GM21576 (cell line): ENCODE measurements around the gene CETN2.
"Not testable (repeated sequence)": the region's sequence is repeated elsewhere in the genome, so short reads cannot be mapped to it uniquely, and the experiment has no call there.

Source experiments
- ATAC-seq: cut with Tn5 transposase; IDR thresholded peaks from one replicate; pipeline ENCODE4 v1.9.1; 2021; ENCODE audit warnings: mild to moderate bottlenecking, moderate library complexity; ENCODE audit not compliant: unreplicated experiment

Gene CETN2

DNA sequence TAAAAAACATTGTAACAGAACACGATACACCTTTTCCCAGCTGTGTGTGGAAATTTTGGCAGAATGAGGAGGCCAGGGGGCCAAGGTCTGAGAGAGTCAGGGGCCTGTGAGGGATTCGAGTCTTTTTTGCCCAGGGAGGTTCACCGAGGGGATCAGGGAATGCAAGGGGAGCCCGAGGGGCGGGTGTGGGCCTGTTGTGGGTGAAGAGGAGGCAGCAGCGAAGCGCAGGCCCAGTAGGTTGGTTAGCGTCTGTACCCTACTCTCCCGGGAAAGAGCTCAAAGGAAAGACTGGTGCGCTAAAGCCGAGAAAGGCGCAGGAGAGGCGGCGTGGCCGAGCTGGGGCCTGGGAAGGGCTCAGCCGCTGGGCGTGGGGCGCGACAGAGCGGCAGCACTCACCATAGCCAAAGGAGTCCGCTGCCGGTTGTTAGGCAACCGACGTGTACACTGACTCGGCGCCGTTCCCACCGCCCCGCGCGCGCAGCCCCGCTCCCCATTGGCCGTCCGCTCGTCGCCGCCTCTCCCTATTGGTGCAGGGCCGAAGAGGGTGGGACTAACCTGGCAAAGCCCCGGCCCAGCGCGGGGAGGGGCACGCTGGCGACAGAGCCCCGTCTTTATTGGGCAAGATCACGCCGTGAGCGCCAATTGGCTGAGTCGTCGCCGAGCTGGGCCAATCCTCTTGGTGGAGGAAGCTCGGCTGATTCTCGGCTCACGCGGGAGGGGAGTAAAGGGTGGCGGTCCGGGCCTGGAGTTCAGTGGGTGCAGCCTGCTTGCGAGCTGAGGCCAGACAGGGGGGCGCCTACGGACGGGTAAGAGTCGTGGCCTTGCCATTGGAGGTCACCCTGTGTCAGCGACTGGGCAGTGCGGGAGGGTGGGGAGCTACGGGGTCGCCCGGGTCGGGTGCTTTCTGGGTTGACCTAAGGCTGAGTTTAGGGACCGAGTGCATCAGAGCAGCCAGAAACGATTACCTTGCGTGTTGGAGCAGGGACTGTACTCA, at the start of gene CETN2, which contains the start of gene NSDHL:
TSS of gene CETN2 (minus strand) at position 446 of the 994 bp plus-strand sequence. CDS start at position 399, 47 bp downstream.
TSS of gene NSDHL (plus strand) at position 752 of the 994 bp plus-strand sequence. CDS start 15,262 bp downstream, outside the sequence.
- peak; percentile 99 for ATAC-seq

DNA sequence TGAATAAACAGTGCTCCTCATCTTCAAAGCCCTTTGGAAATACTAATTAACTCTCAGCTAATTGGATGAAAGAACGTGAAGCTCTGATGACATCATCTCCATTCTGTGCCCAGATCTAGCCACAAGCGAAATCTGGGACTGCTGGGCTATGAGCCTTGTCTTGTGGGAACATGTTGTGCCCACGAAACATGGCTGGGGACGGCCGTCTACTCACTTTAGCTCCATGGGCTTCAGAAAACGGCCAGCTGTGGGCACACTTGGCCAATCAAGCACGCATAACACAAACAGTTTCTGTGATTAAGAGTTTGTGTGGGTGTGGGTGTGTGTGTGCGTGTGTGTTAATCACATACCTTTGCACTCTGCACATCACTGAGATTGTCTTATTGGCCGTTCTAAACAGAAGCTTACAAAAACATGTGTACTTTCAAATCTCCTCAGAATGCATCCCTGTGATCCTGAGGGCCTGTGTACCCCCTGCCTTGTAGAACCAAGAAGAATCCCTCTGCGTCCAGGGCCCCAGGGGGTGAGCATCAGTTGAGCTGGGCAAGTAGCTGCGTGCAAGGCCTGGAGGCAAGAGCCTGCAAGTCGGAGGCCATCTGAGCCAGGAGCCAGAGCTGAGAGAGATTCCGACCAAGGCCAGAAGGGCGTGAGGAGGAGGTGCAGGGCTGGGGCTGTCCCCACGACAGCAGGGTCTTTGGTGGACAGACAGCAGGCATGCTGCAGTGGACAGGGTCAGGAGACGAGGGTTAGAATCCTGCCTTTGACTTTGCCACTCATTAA, 48.6 kb upstream of the CETN2 start:
- no peak for ATAC-seq

DNA sequence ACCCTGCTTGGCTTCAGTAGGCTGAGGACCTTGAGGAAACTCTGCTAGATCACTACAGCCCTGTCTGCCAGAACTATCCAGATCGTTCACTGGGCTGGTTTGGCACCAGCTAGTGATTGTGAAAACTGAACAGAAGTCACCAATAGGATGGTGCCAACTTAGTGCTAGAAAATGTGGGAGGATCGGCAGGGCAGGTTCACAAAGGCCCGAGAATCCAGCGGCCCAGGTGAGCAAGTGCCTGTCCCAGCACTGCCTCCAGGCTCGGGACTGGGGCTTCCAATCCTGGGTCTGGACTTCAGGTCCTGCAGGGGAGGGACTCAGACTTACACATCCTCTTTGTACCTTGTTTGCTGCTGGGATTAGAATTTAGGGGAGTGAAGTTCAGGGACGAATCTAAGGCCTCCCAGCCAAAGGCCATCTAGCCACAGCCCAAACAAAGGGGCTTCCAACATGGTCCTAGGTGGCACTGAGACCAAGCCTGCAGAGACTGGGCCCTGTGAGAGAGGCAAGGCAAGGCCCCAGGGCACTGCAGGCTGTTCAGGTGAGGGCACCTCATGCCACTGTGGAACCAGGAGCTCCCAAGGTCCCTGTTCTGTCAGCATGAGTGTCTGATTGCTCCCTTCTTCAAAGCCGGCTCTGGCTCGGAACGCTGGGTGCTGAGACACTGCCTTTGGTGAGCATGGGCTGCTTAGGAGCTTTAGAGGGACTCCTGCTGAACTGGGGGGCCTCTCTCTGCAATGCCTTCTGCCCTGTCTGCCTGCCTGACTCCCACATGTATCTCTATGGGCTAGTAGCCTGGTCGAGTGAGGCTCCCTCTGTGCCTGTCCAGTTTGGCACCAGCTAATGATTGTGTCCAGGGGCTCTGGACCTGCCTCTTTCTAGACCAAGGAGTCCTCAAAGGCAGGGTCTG, 46.6 kb upstream of the CETN2 start:
- ATAC-seq = no peak

DNA sequence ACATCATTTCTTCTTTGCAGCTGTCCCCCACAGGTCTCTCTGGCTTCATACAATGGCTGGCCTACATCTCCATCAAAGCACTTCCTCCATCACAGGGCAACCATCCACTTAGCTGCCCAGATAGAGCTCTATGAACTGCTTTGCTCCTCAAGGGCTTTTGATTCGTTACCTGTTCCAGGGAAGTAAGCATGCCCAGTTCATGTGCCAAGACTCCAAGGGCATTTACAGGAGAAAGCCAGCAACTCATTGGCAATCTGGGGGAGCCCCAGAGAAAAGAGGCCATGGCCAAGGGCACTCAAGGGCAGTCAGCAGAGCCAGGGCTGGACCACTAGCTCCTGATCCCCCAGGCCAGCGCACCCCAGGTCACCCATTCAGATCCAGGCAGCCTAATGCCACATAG, 42.8 kb upstream of the CETN2 start:
- ATAC-seq = no peak

DNA sequence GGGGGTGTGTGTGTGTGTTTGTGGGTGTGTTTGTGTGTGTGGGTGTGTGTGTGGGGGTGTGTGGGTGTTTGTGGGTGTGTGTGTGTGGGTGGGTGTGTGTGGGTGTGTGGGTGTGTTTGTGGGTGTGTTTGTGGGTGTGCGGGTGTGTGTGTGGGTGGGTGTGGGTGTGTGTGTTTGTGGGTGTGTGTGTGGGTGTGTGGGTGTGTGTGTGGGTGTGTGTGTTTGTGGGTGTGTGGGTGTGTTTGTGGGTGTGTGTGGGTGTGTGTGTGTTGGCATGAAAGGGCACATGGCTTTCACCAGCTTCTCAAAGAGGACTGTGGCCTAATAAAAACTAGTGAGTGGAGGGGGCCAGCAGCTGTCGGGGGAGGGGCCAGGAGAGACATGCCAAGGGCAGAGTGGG, 42.0 kb upstream of the CETN2 start:
- ATAC-seq = no peak

DNA sequence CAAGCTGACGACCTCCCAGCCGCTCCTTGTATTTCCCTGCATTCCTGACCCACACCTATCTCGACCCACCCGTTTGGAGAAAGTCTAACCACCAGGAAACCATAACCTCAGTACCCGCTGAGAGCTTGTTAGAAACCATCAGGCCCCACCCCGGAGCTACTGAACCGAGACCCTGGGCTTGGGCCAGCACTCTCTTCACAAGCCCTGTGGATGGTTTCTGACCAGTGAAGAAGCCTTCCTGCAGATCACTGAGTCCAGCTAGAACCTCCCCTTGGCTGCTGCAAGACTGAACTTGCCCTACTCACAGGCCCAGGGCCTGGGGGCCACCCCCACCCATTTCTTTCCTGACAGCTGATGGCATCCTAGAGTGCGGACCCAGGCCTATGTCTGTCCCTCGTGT, 40.7 kb upstream of the CETN2 start:
- no peak for ATAC-seq

DNA sequence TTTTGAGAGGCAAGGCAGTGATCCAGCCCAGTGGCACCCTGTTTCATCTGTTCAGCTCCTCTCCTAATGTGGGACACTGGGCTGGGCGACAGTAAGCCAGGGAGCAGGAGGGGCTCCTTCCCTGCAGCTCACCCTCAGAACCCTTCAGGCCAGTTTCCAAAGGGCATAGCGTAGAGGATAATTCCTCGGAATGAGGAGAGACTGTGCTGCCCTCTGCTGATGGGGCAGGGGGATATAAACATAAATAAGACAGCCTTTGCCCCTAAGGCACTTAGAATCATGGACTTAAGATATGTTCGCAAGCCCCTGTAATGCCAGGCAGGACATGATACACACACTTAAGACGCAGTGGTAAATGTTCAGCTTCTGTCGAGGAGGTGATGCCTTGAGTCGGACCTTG, 39.4 kb upstream of the CETN2 start:
- no peak for ATAC-seq

DNA sequence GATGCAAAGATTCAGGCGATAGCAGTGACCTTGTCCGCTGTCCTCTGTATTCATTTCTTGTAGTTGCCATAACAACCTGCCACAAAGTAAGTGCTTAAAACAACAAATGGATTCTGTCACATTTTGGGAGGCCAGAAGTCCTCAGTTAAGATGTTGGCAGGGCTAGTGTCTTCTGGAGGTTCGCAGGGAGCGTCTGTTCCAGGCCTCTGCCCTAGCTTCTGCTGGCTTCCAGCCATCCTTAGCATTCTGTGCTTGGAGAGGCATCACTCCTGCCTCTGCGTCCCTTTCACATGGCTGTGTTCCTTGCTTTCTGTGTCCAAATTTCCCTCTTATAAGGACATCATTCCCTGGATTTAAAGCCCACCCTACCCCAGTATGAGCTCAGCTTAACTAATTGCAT, 35.8 kb upstream of the CETN2 start:
- no peak for ATAC-seq

DNA sequence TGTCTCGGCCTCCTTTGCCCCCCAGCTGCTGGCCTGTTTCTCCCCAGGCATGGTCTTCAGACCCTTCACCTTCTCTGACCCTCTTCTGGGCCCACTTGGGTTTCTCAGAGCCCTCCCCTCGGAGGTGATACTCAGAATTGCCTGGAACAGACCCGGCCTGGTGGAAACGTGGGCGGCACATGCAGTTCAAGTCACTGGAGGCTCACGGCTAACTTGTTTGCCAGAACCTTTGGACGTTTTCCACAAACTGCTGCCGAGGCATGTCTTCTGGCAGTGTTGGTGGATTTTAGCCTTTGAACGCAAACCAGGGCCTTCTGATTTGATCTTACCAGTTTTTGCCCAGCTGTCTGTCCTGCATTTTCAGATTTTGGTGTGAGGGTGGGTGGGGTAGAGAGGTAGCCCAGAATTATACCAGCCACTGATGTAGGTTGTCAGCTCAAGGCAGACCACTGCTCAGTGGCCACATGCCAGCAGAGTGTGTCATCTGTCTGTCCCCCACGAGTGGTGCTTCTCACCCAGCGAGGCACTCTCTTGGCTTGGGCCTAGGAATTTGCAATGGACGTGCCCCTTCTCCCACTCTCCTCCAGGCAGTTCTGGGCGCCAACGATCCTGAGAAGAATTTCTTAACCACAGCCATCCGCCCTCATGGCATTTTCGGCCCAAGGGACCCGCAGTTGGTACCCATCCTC, 34.8 kb upstream of the CETN2 start:
- ATAC-seq = no peak

DNA sequence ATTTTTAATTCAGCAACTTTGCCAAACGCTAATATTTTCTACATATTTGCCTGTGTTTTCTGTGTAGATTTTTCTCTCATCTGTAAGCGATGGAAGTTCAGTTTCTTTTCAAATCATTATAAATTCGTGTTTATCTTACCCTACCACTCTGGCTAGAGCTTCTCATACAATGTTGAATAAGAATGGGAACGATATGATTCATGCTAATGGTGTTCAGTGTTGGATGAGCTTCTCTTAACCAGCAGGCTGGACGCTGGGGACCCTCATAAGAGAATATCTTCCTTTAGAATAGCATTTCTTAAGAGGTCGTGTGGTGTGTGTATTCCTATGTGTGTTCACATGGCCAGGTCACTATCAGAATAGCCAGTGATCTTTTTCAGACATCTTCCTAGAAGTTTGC, 31.3 kb upstream of the CETN2 start:
- no peak for ATAC-seq

DNA sequence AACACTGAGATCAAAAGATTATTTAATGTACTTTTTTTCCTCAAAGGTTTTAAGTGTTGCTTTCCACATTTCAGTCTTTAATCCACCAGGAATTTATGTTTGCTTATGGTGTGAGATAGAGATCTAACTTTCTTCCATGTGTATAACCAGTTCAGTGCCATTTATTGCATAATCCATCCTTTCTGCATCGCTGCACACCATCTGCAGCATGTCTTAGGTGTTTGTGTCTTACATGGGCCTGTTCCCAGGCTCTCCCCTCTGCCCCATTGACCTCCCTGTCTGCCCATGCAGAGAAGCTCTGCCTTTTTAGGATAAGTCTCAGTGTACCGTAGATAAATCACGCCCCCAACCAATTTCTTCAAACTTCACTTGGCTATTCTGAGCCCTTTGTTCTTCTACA, 30.6 kb upstream of the CETN2 start:
- no peak for ATAC-seq

DNA sequence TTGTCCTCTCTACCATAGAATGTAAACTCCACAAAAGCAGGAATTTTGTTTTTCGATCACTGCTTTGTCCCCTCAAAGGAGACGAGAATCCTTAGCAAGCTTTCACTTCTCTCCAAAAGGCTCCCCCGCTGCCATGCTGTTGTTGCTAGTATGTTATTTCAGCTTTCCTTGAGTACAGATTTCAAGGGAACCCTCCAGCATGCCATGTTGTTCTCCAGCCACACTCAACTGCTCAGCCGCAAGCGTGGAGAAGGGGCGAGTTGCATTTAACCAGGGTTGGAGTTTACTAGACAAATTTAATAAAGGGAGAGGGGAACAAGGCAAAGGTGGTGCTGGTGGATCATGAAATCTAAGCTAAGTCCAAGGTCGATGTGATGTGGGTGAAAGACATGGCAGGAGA, 23.4 kb upstream of the CETN2 start:
- ATAC-seq = no peak

DNA sequence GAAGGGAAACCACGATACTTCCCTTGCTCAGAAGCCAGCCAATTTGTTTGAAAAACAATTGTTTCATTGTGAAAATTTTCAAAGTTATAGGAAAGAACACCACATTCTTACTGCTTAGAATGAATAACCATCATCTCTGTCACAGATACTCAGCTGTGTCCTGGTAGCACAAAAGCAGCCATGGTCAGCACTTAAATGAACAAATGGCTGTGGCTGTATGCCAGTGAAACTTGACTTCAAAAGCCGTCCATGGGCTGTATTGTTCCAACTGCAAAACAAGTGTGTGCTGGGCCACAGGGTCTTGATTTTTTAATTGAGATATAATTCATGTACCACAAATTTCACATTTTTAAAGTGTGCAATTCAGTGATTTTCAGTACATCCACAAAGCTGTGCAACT, 19.9 kb upstream of the CETN2 start:
- no peak for ATAC-seq

DNA sequence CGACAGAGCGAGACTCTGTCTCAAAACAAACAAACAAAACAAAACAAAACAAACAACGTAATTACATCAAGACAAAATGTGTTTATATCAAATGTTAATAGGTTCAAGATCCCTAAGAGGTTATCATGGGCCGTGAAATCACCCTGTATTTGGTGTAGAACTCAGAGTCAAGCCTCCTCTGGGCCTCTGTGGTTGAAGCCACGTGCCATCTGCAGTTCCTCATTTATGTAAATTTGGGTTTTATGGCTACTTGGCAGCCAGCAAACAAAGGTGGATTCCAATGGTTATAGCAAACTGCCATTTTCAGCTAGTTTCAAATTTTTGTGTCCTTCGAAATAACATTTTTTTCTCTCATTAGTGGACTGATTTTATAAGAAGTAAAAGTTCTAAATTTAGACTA, 16.7 kb upstream of the CETN2 start:
- no peak for ATAC-seq

DNA sequence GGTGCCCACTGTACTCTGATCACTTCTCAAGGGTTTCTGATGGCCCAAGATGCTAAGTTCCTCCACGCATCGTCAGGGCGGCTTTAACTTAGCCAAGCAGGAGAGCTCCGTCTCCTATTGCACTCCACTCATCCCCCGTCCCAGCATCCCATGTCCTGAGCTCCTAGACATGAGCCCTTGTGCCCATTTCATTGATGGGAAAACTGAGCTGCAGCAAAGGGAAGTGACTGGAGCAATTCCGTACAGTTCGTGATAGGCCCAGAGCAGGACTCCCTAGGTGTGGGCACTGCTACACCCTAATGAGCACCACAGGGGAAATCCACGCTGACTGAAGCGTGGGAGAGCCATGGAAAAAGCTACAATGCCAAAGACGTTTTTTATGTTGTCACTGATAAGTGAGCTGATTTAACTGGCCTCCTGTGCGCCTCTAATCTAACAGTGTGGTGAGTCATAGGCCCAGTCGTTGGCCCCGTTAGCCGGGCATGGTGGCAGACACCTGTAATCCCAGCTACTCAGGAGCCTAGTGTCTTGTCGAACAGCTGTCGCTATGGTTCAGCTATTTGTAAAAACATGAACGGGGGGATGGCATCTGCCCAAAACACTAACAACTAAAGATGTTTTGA, 15.2 kb upstream of the CETN2 start:
- no peak for ATAC-seq

DNA sequence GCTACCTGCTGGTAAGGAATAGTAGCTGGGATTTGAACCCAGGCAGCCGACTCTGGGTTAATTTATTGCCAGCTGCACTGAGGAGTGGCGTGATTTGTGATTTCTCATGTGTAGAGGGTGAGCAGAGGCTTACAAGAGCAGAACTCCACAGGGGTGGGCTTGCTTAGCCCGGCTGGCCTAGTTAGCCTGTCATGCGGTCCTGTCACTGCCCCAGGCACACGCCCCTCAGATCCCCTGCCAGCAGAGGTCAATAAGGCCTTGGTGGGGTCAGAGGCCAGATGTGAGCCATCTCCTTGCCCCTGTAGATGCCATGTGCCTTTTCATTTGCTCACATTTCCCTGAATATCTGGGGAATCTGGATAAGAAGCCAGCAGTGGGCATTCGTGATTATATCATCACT, 13.7 kb upstream of the CETN2 start:
- no peak for ATAC-seq

DNA sequence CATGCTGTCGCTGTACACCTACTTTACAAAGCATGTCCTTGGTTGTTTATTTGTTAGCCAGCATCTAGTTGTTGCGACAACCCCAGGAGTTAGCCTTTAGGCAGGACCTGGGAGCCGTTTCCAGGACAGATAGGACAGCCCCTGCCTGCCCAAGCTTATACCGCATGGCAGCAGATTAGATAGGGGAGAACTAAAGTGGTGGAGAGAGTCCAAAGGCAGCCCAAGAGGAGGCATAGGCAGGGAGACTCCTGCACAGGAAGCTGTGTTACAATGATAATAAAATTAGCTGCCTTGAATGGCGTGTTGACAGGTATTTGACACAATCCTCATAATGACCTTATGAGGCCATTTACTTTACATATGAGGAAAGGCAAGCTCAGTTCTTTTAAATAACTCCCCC, 13.3 kb upstream of the CETN2 start:
- no peak for ATAC-seq

DNA sequence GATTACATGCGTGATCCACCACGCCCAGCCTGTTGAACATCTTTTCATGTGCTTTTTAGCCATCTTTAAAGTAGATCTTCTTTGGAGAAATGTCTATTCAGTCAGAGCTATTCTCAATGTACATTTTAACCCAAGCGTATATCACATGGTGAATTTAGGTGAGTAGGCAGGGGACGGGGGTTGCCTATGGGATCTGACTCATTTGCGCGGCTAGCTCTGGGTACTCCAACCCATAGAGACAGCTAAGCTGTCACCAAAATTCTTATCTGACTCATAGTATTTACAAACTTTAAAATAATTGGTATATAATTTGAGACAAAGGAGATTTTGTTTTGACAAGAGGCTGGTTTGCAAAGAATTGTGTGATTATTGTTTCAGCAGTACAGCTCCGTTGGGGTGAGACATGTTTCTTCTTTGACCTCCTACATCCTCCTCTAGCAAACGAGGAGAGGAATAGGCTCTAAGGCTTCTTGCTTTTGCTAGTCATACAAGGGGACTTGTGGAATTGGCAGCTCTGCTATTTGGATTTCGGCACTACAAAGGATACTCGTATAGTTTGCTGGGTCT, 12.3 kb upstream of the CETN2 start:
- no peak for ATAC-seq

DNA sequence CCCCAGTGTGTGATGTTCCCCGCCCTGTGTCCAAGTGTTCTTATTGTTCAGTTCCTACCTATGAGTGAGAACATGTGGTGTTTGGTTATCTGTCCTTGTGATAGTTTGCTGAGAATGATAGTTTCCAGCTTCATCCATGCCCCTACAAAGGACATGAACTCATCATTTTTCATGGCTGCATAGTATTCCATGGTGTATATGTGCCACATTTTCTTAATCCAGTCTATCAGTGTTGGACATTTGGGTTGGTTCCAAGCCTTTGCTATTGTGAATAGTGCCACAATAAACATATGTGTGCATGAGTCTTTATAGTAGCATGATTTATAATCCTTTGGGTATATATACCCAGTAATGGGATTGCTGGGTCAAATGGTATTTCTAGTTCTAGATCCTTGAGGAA, 4.9 kb upstream of the CETN2 start:
- ATAC-seq = not testable (repeated sequence)
